ENCODE data around the gene RAB6A.

GRCh38 chr11:73659961-73660360 is 100.9 kb downstream of the RAB6A start:
- TF ChIP-seq POLR2A (IDR thresholded peaks at IDR 0.05) (no peak), CTCF (IDR thresholded peaks at IDR 0.05) (no peak)
